Bone marrow (tissue), 2 donors: ENCODE results near the gene HTRA3.

Experiments
- DNase-seq, 2 donors: peaks; one replicate each; lab custom pipeline; 2025; lab: John Stamatoyannopoulos, UW

Gene HTRA3

GRCh38 chr4:8292478-8293107 lies 23.0 kb downstream of the HTRA3 start:
- DNase-seq: no peak

- DNase-seq: no peak
These were observed 23.8 kb downstream of the HTRA3 start for GRCh38 chr4:8293131-8293975.

GRCh38 chr4:8294036-8294435 lies 24.5 kb downstream of the HTRA3 start:
- no peak for DNase-seq

GRCh38 chr4:8294775-8295174 lies 25.2 kb downstream of the HTRA3 start:
- DNase-seq: no peak

- DNase-seq: no peak
These were observed 25.9 kb downstream of the HTRA3 start for GRCh38 chr4:8295471-8295870.

GRCh38 chr4:8296491-8296890 lies 26.9 kb downstream of the HTRA3 start:
- DNase-seq: no peak

GRCh38 chr4:8297141-8297601 lies 27.6 kb downstream of the HTRA3 start:
- DNase-seq: no peak

GRCh38 chr4:8297691-8298485 lies 28.3 kb downstream of the HTRA3 start:
- DNase-seq: no peak

GRCh38 chr4:8300832-8301231 lies 31.3 kb downstream of the HTRA3 start:
- no peak for DNase-seq

GRCh38 chr4:8301851-8302730 lies 32.5 kb downstream of the HTRA3 start:
- no peak for DNase-seq

GRCh38 chr4:8303081-8303480 lies 33.5 kb downstream of the HTRA3 start:
- no peak for DNase-seq

- peak in 1 of 2 donors; percentile 19 for DNase-seq
These were observed 34.1 kb downstream of the HTRA3 start for GRCh38 chr4:8303485-8304281.

- no peak for DNase-seq
These were observed 35.5 kb downstream of the HTRA3 start for GRCh38 chr4:8304827-8305695.

GRCh38 chr4:8305851-8306471 lies 36.4 kb downstream of the HTRA3 start:
- no peak for DNase-seq

GRCh38 chr4:8306511-8307021 lies 37.0 kb downstream of the HTRA3 start:
- DNase-seq: no peak

GRCh38 chr4:8307121-8307520 lies 37.6 kb downstream of the HTRA3 start:
- no peak for DNase-seq

- DNase-seq: no peak
These were observed 38.2 kb downstream of the HTRA3 start for GRCh38 chr4:8307714-8308113.

GRCh38 chr4:8308144-8308543 lies 38.6 kb downstream of the HTRA3 start:
- DNase-seq: no peak
